ENCODE measurements around the gene CCDC106.

CCDC106 gene

DNA sequence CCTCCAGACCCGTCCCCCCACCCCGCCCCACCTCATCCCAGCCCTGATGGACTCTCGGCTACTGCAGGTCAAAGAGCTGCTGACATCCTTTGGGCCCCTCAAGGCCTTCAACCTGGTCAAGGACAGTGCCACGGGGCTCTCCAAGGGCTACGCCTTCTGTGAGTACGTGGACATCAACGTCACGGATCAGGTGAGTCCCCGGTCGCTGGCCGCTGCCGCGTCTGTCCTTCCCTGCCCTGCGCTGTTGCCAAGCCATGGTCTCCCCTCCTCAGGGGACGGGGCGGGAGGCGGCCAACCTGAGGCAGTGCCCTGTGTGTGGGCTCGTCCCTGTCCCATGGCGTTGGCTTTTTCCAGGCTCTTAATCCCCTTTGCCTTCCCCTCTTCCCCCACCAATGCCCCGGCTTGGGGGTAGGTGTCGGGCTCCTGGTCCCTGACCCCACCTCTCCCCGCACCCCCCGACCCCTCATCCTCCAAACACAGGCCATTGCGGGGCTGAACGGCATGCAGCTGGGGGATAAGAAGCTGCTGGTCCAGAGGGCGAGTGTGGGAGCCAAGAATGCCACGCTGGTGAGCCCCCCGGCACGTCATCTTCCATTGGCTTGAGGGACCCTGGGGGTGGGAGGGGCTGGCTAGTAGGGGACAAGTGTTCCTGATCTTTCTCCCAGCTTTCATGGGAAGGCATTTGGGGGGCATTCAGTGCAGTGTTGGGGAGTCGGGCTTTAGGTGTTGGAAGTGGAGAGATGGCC lies 20.8 kb downstream of the CCDC106 start:
- no peak for DNase-seq (ENCODE audit: low spot score)

DNA sequence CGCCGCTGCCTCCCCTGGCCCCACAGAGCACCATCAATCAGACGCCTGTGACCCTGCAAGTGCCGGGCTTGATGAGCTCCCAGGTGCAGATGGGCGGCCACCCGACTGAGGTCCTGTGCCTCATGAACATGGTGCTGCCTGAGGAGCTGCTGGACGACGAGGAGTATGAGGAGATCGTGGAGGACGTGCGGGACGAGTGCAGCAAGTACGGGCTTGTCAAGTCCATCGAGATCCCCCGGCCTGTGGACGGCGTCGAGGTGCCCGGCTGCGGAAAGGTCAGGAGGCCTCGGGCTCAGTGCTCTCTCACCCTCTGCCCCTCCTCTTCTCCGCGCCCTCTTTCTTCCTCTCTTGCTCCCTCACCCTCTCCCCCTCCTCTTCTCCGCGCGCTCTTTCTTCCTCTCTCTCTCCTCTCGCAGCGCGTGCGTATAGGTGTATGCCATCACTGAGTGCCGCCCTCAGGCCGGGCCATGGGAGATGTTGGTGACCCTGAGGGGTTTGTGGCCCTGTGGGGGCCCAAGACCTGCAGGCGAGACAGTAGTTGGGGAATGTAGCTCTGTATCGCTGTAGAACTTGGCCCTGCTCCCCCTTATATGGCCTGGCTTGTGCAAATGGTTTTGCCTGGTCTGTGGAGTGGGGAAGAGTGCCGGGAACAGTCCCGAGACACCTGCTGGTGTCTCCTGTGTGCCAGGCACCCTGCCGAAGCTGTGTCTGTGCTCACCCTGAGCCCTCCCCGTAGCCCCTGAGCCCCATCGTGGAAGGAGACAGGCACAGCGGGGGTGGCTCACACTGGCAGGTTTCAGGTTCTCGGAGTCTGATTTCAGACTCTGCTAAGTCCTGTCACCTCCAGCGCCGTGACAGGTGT lies 21.6 kb downstream of the CCDC106 start:
- DNase-seq (ENCODE audit: low spot score): no peak

DNA sequence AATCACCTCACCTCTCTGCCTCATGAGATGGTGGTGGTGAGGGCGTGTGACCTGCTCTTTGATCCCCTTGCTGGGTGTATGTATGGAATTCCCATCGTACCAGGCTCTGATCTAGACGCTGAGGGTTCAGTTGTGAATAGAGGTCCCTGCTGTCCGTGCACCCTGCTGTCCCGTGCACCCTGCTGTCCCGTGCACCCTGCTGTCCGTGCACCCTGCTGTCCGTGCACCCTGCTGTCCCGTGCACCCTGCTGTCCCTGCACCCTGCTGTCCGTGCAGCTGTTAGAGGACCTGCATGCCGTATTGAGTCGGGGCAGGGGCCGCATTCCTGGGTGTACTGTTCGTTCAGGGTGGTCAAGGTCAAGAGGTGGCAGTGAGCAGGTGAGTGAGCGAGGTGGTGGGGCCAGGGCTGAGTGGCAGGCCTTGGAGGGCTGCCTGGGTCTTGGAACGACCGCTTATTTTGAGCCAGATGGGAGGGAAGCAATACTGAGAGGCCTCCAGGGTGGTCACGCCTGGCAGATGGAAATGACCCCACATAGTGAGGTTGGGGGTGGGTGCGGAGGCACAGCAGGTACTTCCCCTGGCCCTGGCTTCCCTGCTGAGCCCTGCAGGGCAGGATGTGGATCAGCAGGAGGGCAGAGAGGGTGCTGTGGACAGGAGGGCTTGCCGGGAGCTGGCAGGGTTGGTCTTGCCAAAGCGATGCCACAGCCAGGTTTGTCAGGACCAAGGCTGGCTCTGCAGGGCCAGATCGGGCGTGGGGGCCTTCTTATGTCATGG lies 22.5 kb downstream of the CCDC106 start:
- DNase-seq (ENCODE audit: low spot score): no peak

DNA sequence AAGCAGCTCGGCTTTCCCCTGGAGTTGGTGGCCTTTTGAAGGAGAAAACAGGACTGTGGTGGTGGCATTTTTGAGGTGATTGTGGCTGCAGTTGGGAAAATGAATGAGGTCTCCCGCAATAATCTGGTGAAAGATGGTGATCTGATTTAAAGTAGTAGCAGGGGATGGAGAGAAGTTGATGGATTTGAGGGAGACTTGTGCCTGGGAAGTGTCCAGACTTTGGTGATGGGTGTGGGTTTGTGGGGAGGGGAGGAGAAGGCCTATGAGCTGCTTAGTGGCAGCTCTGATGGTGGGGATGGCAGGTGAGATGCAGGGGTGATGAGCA lies 23.0 kb downstream of the CCDC106 start:
- no peak for DNase-seq (ENCODE audit: low spot score)

DNA sequence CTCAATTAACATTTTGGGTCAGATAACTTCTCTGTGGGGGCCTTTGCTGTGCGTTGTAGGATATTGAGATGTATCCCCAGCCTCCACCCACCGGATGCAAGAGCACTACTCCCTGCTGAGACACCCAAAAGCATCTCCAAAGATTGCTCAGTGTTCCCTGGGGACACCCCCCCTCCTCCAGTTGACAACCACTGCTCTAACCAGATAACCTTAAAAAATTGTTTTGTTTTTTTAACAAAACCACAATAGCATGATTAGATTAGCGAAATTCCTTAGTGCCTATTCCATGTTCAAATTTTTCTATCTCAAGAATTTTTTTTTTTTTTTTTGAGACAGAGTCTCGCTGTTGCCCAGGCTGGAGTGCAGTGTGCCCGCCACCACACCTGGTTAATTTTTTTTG lies 24.4 kb downstream of the CCDC106 start:
- DNase-seq (ENCODE audit: low spot score): no peak

DNA sequence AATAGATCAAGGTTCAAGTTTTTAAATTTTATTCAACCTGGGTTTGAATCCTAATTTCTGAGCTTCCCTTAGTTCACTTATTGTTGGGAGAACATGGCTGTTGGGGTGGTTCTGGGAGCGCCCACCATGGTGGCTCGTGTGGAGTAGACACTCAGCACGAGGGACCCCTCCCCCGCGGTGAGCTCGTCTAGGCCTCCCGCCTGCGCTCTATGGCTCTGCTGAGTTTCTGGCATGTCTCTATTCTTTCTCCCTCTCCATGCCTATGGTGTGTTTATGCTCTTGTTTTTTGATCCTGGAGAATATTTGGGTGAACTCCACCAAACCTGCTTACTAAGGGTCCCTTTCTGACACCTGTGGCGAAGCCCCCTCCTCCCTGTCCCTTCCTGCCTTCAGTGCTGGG lies 25.5 kb downstream of the CCDC106 start:
- DNase-seq (ENCODE audit: low spot score): no peak

DNA sequence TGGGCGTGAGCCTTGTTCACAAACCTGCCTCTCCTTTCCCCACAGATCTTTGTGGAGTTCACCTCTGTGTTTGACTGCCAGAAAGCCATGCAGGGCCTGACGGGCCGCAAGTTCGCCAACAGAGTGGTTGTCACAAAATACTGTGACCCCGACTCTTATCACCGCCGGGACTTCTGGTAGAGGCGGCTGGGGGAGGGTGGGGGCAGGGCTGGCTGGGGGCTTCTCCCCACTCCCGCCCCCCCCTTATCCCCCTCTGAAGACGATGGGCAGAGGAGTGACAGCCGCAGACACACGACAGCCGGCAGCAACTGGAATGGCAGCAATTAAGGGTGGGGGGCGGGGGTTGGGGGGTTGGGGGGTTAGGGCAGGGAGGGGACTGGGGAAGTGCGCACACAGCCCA lies 25.9 kb downstream of the CCDC106 start:
- no peak for DNase-seq (ENCODE audit: low spot score)

DNA sequence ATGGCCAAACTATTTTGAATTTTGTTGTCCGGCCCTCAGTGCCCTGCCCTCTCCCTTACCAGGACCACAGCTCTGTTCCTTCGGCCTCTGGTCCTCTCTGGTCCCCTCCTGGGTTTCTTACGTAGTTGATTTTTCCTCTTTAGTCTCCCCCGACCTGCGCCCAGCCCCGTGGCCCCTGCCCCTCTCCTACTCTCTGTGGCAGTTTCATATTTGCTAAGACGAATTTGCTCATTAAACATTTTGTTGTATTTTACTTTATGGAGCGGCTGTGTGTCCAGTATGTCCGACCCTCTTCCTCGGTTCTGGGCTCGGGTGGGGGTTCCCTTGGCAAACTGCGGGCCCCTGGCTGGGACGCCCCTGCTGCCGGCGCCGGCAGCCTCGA lies 26.4 kb downstream of the CCDC106 start:
- DNase-seq (ENCODE audit: low spot score): no peak

DNA sequence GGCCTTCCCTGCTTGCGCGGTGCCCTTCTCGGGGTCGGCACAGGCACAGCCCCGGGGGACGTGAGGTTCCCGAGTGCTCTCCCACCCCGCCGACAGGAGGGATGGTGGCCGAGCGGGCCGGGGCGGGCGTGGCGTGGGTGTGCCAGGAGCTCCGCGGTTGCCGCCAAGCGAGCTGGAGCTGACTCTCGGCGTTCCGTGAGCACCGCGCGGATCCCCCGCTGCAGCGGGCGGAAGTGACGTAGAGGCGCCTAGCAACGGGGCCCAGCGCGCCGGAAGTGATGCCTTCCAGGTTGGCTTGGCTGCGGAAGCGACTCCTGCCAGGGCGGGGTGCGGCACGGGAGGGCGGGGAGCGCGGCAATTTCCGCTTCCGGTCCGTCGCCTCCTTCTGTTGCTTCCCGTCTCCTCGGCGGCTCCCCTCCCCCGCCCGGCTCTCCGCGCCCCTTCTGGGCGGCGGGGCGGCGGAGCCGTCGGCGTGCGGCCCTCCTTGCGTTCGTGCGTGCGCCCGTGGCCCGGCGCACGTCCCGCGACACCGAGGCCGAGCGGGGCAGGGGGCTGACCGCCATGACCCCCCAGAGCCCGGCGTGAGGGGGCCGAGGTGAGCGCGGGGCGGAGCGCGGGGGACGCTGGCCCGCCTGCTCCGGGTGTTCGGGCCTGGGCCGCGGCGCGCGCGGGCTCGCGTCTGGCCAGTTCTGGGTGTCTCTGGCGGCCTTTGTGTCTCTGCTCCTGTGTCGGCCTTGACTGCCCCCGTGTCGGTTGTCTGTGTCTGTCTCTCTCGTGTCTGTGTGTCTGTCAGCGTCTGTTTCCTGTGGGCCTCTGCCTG lies 27.0 kb downstream of the CCDC106 start, which contains the start of gene EPN1:
TSS of gene EPN1 (plus strand) at position 386 of the 820 bp plus-strand sequence. CDS start 3,402 bp downstream, outside the sequence.
- DNase-seq (ENCODE audit: low spot score): peak; percentile 92

DNA sequence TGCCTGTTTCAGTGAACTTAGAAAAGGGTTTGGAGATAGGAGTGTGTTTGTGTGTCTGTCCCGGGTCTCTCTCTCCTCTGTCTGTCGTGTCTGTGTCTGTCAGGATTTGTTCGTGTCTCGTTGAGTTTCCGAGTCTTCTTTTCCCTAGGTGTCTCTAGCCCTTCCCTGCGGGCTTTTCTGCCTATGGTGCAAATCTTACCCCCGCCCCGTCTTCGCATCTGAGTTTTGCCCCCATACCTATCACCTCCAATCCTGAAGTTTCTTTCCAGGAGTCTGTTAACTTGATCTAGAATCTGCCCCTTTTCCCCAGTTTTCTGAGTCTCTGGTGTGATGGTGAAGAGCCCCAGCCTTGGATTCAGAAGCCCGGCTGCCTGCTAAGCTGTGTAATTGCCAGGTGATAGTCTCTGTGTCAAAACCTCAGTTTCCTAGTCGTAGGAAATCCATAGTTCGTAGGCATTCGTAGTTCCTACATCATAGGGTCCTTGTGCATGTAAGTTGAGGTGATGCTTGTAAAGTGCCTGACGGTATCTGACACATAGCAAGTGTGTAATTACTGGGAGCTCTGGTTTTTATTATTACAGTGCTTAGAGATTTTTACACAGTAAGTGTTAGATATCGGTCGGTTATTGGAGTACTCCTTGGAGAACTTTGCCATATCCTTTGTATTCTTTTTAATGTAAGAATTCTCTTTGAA lies 27.8 kb downstream of the CCDC106 start:
- no peak for DNase-seq (ENCODE audit: low spot score)

DNA sequence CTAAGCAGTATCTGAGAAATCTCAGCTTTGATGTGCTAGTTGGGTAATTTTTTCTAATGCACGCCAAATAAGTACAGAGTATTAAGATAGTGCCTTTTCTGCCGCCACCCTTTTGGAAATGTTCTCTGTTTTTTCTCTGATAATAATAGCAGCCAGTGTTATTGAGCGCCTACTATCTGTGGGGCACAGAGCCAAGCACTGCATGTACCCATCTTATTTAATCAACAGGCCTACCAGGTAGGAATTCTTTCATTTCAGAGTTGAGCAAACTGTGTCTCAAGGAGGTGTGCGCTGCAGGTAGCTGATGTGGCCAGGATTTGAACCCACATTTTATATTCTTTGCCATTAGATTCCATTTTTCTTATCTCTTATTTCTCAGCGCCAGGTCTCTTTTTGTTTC lies 28.4 kb downstream of the CCDC106 start:
- no peak for DNase-seq (ENCODE audit: low spot score)

DNA sequence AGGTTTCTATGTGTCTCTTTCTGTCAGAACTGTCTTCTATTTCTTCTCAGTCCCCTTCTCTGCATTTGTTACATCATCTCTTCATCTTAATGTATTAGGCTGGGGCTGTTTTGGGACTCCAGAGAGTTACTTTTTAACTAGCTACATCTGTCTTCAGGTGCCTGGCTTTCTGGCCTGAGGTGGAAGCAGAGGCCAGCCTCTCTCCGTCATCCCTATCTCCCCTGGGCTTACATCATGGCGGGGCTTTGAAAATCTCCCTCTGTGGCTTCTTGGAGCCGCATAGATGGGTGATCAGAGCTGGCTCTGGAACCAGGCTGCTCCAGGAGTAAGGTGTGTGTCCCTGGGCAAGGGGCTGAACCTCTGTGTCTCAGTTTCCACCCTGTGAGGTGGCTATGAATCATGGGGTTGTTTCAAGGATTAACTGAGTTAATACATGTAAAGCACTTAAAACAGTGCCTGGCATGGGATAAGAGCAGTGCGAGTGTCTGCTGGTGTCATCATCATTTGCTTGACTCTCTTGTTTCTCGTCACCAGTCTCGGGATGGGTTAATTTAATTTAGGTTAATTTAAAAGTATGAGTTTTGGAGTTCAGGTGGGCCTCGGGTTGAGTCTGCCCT lies 29.0 kb downstream of the CCDC106 start:
- no peak for DNase-seq (ENCODE audit: low spot score)

DNA sequence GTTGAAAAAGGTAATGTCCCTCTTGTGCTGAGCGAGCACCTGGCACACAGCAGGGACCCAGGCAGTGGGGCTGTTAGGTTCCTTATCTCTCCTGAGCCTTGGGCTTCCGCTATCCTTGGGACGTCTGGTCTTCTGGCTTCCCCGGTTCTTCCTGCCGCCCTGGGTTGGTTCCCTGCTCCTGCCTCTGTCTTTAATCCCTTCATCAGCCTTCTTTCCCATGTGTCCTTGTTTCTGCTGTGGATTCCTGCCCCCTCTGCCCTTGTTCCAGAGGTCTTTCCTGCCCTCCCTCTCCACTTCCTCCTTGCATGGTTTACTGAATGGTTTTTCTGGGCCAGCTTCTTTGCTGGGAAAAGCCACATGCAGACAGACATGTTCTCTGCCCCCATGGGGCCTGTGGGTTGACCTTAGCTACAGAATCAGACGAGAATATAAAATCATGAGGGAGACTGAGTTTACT lies 29.6 kb downstream of the CCDC106 start:
- DNase-seq (ENCODE audit: low spot score): no peak

DNA sequence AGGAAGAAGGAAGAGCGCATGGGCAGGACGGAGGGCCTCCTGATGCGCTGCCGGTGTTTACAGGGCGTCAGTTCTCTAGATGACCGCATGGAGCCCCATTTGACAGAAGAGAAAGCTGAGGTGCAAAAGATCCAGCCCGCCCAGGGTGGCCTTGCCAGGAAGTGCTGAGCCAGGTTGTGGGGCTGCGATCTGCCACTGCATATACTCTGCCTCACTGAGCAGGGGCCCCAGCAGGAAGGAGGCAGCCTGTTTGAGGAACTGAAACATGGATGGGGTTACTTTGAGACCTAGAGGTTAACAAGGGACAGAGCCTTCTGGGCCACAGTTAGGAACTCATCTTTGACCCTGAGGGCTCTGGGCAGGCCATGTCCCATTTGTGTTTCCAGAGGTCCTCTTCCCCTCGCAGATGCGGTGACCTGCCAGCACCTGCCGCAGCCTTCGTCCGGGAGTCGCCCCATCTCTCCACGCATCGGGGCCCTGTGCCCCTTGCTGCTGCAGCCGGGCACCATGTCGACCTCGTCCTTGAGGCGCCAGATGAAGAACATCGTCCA lies 30.2 kb downstream of the CCDC106 start:
- DNase-seq (ENCODE audit: low spot score): peak; percentile 54

DNA sequence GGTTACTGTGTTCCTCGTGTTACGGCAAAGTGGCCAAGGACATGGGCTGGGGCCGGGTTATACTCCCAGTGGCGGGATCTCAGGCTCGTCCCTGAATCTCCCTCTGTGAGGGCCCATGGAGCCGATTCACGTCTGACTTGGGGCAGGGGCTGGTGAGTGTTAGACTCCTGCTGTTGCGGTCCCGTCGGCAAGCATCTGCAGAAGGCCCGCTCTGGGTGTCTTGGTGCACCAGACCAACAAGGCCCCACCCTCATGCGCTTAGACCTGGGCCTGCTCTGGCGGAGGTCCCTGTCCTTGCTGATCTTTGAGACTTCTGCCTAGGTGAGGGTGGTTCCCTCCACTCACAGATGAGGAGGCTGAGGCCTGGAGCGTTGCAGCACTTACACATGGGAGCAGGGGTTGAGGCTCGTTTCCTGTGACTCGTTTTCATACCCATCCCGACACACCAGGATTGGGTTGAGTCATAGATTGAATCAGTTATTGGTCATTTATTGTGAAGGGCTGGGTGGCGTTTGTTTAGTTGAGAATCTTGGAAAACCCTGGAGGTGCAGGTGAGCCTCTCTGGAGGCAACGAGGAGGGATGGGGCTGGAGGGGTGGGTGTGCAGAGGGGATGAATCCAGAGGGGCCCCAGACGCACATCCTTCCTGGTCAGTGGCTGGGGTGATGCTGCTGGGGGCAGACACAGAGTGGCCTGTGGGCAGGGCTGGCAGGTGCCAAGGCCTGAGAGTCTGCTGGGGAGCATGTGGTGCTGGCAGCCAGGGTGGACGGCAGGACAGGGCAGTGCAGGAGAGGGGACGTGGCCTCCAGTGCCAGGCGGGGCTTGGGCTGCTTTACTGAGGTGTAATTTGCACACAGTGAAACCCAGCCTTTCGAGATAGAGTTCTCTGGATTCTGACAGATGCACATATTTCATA lies 31.6 kb downstream of the CCDC106 start:
- DNase-seq (ENCODE audit: low spot score): no peak

DNA sequence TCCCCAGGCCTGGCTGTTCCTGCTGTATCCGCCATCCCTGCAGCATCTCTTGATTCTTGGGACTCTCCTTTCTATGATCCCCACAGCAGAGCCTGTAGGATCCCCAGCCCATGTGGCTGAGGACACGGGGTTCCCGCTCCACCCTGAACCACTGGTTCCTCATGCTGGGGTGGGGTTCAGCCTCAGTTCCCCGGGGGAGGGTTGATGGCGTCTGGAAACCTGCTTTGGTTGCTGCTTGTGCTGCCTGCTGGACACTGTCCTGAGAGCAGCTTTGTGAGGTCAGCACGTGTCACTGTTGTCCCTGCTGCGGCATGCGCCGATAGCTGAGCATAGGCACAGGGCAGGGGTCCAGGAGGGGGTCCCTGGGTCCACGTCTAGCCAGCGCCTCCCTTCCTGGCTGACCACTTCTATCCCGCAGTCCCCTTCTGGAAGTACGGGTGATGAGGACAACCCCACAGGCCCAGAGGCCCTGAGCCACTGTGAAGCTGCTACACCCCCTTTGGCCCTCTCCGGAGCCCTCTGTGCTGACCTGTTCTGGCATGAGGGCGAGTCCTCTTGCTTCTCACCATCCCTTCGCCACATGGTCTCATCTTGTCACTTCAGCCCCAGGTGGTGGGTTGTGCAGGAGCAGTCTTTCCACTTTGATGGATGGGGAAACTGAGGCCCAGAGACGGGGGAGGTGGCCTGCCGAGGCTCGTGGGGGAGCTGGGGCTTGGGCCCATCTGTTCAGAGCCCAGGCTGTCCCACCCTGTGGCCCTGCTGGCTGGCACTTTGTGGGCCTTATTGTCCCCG lies 32.5 kb downstream of the CCDC106 start:
- no peak for DNase-seq (ENCODE audit: low spot score)

DNA sequence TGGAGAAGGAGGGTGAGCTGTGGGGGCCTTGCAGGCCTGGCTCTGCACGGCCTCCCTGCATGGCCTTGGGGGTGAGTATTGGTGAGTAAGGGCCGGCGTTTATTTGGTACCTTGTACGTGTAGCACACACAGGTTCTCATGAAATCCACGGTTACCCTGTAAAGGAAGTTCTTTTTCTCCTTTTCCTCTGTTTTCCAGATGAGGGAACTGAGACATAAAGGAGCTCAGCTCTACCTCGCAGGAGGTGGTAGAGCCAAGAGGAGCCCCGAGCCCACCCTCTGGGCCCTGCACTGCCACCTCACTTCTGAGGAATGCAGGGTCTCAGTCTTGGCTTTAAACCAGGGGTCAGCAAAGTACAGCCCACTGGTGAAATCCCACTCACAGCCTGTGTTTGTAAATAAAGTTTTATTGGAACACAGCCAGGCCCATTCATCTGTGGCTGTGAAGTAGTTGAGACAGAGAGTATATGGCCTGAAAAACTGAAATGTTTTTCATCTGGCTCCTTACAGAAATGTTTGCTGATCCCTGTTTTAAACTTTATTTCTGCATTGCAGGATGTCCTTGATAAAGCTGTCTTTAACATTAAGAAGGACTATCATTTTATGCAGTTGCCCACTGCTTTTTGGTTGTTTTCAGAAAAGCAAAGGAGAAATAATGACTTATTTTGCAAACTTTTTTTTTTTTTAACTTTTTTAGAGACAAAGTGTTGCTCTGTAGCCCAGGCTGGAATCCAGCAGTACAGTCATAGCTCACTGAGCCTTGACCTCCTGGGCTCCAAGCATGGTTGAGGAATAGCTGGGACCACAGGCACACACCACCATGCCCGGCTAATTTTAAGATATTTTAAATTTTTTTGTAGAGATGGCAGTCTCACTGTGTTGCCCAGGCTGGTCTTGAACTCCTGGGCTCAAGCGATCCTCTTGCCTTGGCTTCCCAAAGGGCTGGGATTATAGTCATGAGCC lies 33.4 kb downstream of the CCDC106 start:
- DNase-seq (ENCODE audit: low spot score): no peak
